ENCODE data around the gene RPH3AL. TPM values are rescaled to one million over a fixed set of nuclear protein-coding genes. Genes with fewer than 3 reads are reported as not detected.
"Not testable (repeated sequence)": the region's sequence is repeated elsewhere in the genome, so short reads cannot be mapped to it uniquely, and the experiment has no call there.

Gene RPH3AL
- total and polyA plus RNA-seq, 10 donors: 4.8 to 182 (median 49.1) TPM

- Histone ChIP-seq H3K36me3 (no peaks in the 10 kb centered on the region), H3K4me1 (peaks cover 0 to 44% (median 20%) of the 10 kb centered on the region in 6 donors), H3K9me3 (no peaks in the 10 kb centered on the region), H3K4me3 (peak overlapping the region in 1 of 8 donors; percentile 20), H3K27ac (peak overlapping the region in 6 of 8 donors; percentile 50 to 78 (median 67)), H3K27me3 (replicated peaks in 1 of 7) (peaks cover 0 to 25% (median 0%) of the 10 kb centered on the region in 7 donors)
- 48 to 82% (median 64%) methylated on average over 10 of the region's 10 CpGs for WGBS, 5 donors
- DNase-seq: peak; percentile 63
- intact Hi-C loops (cut with DNase I; ENCODE audit: low total_unique reads): no loop called here
- TF ChIP-seq POLR2AphosphoS5 (IDR thresholded peaks at IDR 0.05) (peak in 1 of 3 donors; percentile 11), CTCF (IDR thresholded peaks at IDR 0.05 in 8 of 11, conservative IDR thresholded peaks at IDR 0.05 in 3 of 11) (no peak), POLR2A (IDR thresholded peaks at IDR 0.05) (no peak)
These were observed 152.0 kb downstream of the RPH3AL start for GRCh38 chr17:200586-200985.

GRCh38 chr17:199806-200545, 152.6 kb downstream of the RPH3AL start:
- H3K9me3 ChIP-seq: no peaks in the 10 kb centered on the region
- peak overlapping the region in 7 of 8 donors; percentile 44 to 78 (median 65) for H3K27ac ChIP-seq
- no peaks in the 10 kb centered on the region for H3K36me3 ChIP-seq
- 49 to 67% (median 60%) methylated on average over 14 of the region's 14 CpGs for WGBS, 5 donors
- H3K4me1 ChIP-seq: peaks cover 0 to 46% (median 19%) of the 10 kb centered on the region in 6 donors
- intact Hi-C loops (cut with DNase I; ENCODE audit: low total_unique reads): no loop called here
- DNase-seq: peak; percentile 79
- peaks cover 0 to 25% (median 0%) of the 10 kb centered on the region in 7 donors for H3K27me3 ChIP-seq (replicated peaks in 1 of 7)
- H3K4me3 ChIP-seq: peak overlapping the region in 4 of 8 donors; percentile 3 to 33 (median 24)
- TF ChIP-seq CTCF (IDR thresholded peaks at IDR 0.05 in 8 of 11, conservative IDR thresholded peaks at IDR 0.05 in 3 of 11) (no peak), POLR2AphosphoS5 (IDR thresholded peaks at IDR 0.05) (peak; percentile 35 to 66 (median 65)), POLR2A (IDR thresholded peaks at IDR 0.05) (no peak)

- peaks cover 0 to 25% (median 0%) of the 10 kb centered on the region in 7 donors for H3K27me3 ChIP-seq (replicated peaks in 1 of 7)
- intact Hi-C loops (cut with DNase I; ENCODE audit: low total_unique reads): no loop called here
- no peak for TF ChIP-seq POLR2A (IDR thresholded peaks at IDR 0.05)
- TF ChIP-seq CTCF (IDR thresholded peaks at IDR 0.05 in 8 of 11, conservative IDR thresholded peaks at IDR 0.05 in 3 of 11): no peak
- no peak for TF ChIP-seq POLR2AphosphoS5 (IDR thresholded peaks at IDR 0.05)
- H3K27ac ChIP-seq: peak overlapping the region in 7 of 8 donors; percentile 27 to 78 (median 65)
- peaks cover 0 to 49% (median 23%) of the 10 kb centered on the region in 6 donors for H3K4me1 ChIP-seq
- DNase-seq: peak; percentile 56
- H3K4me3 ChIP-seq: peak overlapping the region in 4 of 8 donors; percentile 3 to 33 (median 24)
- no peaks in the 10 kb centered on the region for H3K9me3 ChIP-seq
- WGBS, 5 donors: 1 to 9% (median 3%) methylated on average over 8 of the region's 8 CpGs
- H3K36me3 ChIP-seq: no peaks in the 10 kb centered on the region
These were observed 153.4 kb downstream of the RPH3AL start for GRCh38 chr17:199191-199604.

- 89 to 93% (median 92%) methylated on average over 15 of the region's 15 CpGs for WGBS, 5 donors
- H3K9me3 ChIP-seq; intact Hi-C loops (cut with DNase I; ENCODE audit: low total_unique reads); H3K4me3 ChIP-seq; H3K36me3 ChIP-seq: not testable (repeated sequence)
- Histone ChIP-seq H3K4me1 (peaks cover 0 to 54% (median 27%) of the 10 kb centered on the region in 6 donors), H3K27ac (peak overlapping the region in 1 of 8 donors; percentile 75), H3K27me3 (replicated peaks in 1 of 7) (peaks cover 0 to 25% (median 0%) of the 10 kb centered on the region in 7 donors)
- DNase-seq: peak; percentile 45
These were observed 154.4 kb downstream of the RPH3AL start for GRCh38 chr17:198225-198624.
